ENCODE results near the gene COX6B2.
"Not testable (repeated sequence)": the region's sequence is repeated elsewhere in the genome, so short reads cannot be mapped to it uniquely, and the experiment has no call there.

COX6B2 gene

GRCh38 chr19:55345101-55345817 is 9.3 kb downstream of the COX6B2 start:
- H3K36me3 ChIP-seq (ENCODE audit: control insufficient read depth, insufficient read depth, low read length, severe bottlenecking): peaks cover 13% of the 10 kb centered on the region
- H3K9ac ChIP-seq (ENCODE audit: low read length): peak overlapping the region; percentile 49
- no peaks in the 10 kb centered on the region for H3K9me3 ChIP-seq (ENCODE audit: control insufficient read depth, low read length)
- H3K4me1 ChIP-seq (ENCODE audit: control insufficient read depth, insufficient read depth, low read length): peaks cover 23% of the 10 kb centered on the region
- H3K4me3 ChIP-seq (ENCODE audit: low read length): no peak overlapping the region
- no peaks in the 10 kb centered on the region for H3K27me3 ChIP-seq (replicated peaks; ENCODE audit: control insufficient read depth, insufficient read depth, low read length)
- DNase-seq (ENCODE audit: low read depth): no peak

- H3K9ac ChIP-seq (ENCODE audit: low read length): no peak overlapping the region
- H3K4me3 ChIP-seq (ENCODE audit: low read length): no peak overlapping the region
- no peaks in the 10 kb centered on the region for H3K27me3 ChIP-seq (replicated peaks; ENCODE audit: control insufficient read depth, insufficient read depth, low read length)
- peaks cover 13% of the 10 kb centered on the region for H3K36me3 ChIP-seq (ENCODE audit: control insufficient read depth, insufficient read depth, low read length, severe bottlenecking)
- no peak for DNase-seq (ENCODE audit: low read depth)
- H3K9me3 ChIP-seq (ENCODE audit: control insufficient read depth, low read length): no peaks in the 10 kb centered on the region
- H3K4me1 ChIP-seq (ENCODE audit: control insufficient read depth, insufficient read depth, low read length): peaks cover 26% of the 10 kb centered on the region
Measured at GRCh38 chr19:55344444-55344843, 10.1 kb downstream of the COX6B2 start.

GRCh38 chr19:55341595-55342531 is 12.7 kb downstream of the COX6B2 start:
- Histone ChIP-seq H3K9me3 (ENCODE audit: control insufficient read depth, low read length) (no peaks in the 10 kb centered on the region), H3K36me3 (ENCODE audit: control insufficient read depth, insufficient read depth, low read length, severe bottlenecking) (peaks cover 13% of the 10 kb centered on the region), H3K27me3 (replicated peaks; ENCODE audit: control insufficient read depth, insufficient read depth, low read length) (peaks cover 6% of the 10 kb centered on the region), H3K9ac (ENCODE audit: low read length) (no peak overlapping the region), H3K4me3 (ENCODE audit: low read length) (peak overlapping the region; percentile 16), H3K4me1 (ENCODE audit: control insufficient read depth, insufficient read depth, low read length) (peaks cover 32% of the 10 kb centered on the region)
- no peak for DNase-seq (ENCODE audit: low read depth)

GRCh38 chr19:55341171-55341588 is 13.3 kb downstream of the COX6B2 start:
- Histone ChIP-seq H3K9ac (ENCODE audit: low read length) (peak overlapping the region; percentile 94), H3K27me3 (replicated peaks; ENCODE audit: control insufficient read depth, insufficient read depth, low read length) (peaks cover 9% of the 10 kb centered on the region), H3K36me3 (ENCODE audit: control insufficient read depth, insufficient read depth, low read length, severe bottlenecking) (peaks cover 13% of the 10 kb centered on the region), H3K4me3 (ENCODE audit: low read length) (peak overlapping the region; percentile 92), H3K9me3 (ENCODE audit: control insufficient read depth, low read length) (no peaks in the 10 kb centered on the region), H3K4me1 (ENCODE audit: control insufficient read depth, insufficient read depth, low read length) (peaks cover 28% of the 10 kb centered on the region)
- peak; percentile 64 for DNase-seq (ENCODE audit: low read depth)

- peaks cover 13% of the 10 kb centered on the region for H3K36me3 ChIP-seq (ENCODE audit: control insufficient read depth, insufficient read depth, low read length, severe bottlenecking)
- H3K27me3 ChIP-seq (replicated peaks; ENCODE audit: control insufficient read depth, insufficient read depth, low read length): peaks cover 9% of the 10 kb centered on the region
- H3K9ac ChIP-seq (ENCODE audit: low read length): peak overlapping the region; percentile 94
- H3K9me3 ChIP-seq (ENCODE audit: control insufficient read depth, low read length): no peaks in the 10 kb centered on the region
- DNase-seq (ENCODE audit: low read depth): peak; percentile 51
- peak overlapping the region; percentile 92 for H3K4me3 ChIP-seq (ENCODE audit: low read length)
- peaks cover 24% of the 10 kb centered on the region for H3K4me1 ChIP-seq (ENCODE audit: control insufficient read depth, insufficient read depth, low read length)
Measured at GRCh38 chr19:55340784-55341147, 13.8 kb downstream of the COX6B2 start.

- Histone ChIP-seq H3K4me3 (ENCODE audit: low read length) (peak overlapping the region; percentile 92), H3K36me3 (ENCODE audit: control insufficient read depth, insufficient read depth, low read length, severe bottlenecking) (peaks cover 13% of the 10 kb centered on the region), H3K27me3 (replicated peaks; ENCODE audit: control insufficient read depth, insufficient read depth, low read length) (peaks cover 9% of the 10 kb centered on the region), H3K9ac (ENCODE audit: low read length) (peak overlapping the region; percentile 94), H3K9me3 (ENCODE audit: control insufficient read depth, low read length) (no peaks in the 10 kb centered on the region), H3K4me1 (ENCODE audit: control insufficient read depth, insufficient read depth, low read length) (peaks cover 18% of the 10 kb centered on the region)
- DNase-seq (ENCODE audit: low read depth): no peak
Measured at GRCh38 chr19:55339889-55340783, 14.4 kb downstream of the COX6B2 start.

- Histone ChIP-seq H3K9me3 (ENCODE audit: control insufficient read depth, low read length) (no peaks in the 10 kb centered on the region), H3K4me3 (ENCODE audit: low read length) (peak within 1 kb of the TSS; percentile 92), H3K27me3 (replicated peaks; ENCODE audit: control insufficient read depth, insufficient read depth, low read length) (peaks cover 9% of the 10 kb centered on the region), H3K36me3 (ENCODE audit: control insufficient read depth, insufficient read depth, low read length, severe bottlenecking) (peaks cover 13% of the 10 kb centered on the region), H3K4me1 (ENCODE audit: control insufficient read depth, insufficient read depth, low read length) (peaks cover 17% of the 10 kb centered on the region), H3K9ac (ENCODE audit: low read length) (peak within 1 kb of the TSS; percentile 94)
- DNase-seq (ENCODE audit: low read depth): peak; percentile 100
Measured at GRCh38 chr19:55339105-55339888, 15.2 kb downstream of the COX6B2 start, which contains the start of gene KMT5C. Gene KMT5C (plus strand): TSS chr19:55339876. CDS start chr19:55341937, 2,061 bp downstream.

- Histone ChIP-seq H3K9ac (ENCODE audit: low read length) (no peak overlapping the region), H3K27me3 (replicated peaks; ENCODE audit: control insufficient read depth, insufficient read depth, low read length) (peaks cover 9% of the 10 kb centered on the region), H3K9me3 (ENCODE audit: control insufficient read depth, low read length) (no peaks in the 10 kb centered on the region), H3K4me3 (ENCODE audit: low read length) (no peak overlapping the region), H3K36me3 (ENCODE audit: control insufficient read depth, insufficient read depth, low read length, severe bottlenecking) (no peaks in the 10 kb centered on the region), H3K4me1 (ENCODE audit: control insufficient read depth, insufficient read depth, low read length) (peaks cover 14% of the 10 kb centered on the region)
- peak; percentile 61 for DNase-seq (ENCODE audit: low read depth)
Measured at GRCh38 chr19:55336101-55336500, 18.4 kb downstream of the COX6B2 start.

GRCh38 chr19:55333870-55334269 is 20.6 kb downstream of the COX6B2 start:
- H3K9me3 ChIP-seq (ENCODE audit: control insufficient read depth, low read length): no peaks in the 10 kb centered on the region
- no peak for DNase-seq (ENCODE audit: low read depth)
- H3K4me1 ChIP-seq (ENCODE audit: control insufficient read depth, insufficient read depth, low read length): peaks cover 6% of the 10 kb centered on the region
- no peak overlapping the region for H3K4me3 ChIP-seq (ENCODE audit: low read length)
- no peaks in the 10 kb centered on the region for H3K36me3 ChIP-seq (ENCODE audit: control insufficient read depth, insufficient read depth, low read length, severe bottlenecking)
- H3K27me3 ChIP-seq (replicated peaks; ENCODE audit: control insufficient read depth, insufficient read depth, low read length): peaks cover 9% of the 10 kb centered on the region
- H3K9ac ChIP-seq (ENCODE audit: low read length): no peak overlapping the region

GRCh38 chr19:55329791-55330190 is 24.7 kb downstream of the COX6B2 start:
- not testable (repeated sequence) for H3K4me1 ChIP-seq (ENCODE audit: control insufficient read depth, insufficient read depth, low read length); H3K9me3 ChIP-seq (ENCODE audit: control insufficient read depth, low read length); H3K36me3 ChIP-seq (ENCODE audit: control insufficient read depth, insufficient read depth, low read length, severe bottlenecking); H3K9ac ChIP-seq (ENCODE audit: low read length); H3K27me3 ChIP-seq (replicated peaks; ENCODE audit: control insufficient read depth, insufficient read depth, low read length); H3K4me3 ChIP-seq (ENCODE audit: low read length)
- DNase-seq (ENCODE audit: low read depth): peak; percentile 36
